WI38 (cell line): Measurements from ENCODE around the gene FGGY.

ENCODE experiments used
- H3K4me3 ChIP-seq: 2 replicates; pipeline ENCODE4 v1.5.1; 2011; ENCODE audit warnings: low read depth, mild to moderate bottlenecking, control low read depth, low read length
- TF ChIP-seq, protein P1 (sequence below): IDR thresholded peaks from 2 replicates; pipeline ENCODE4 v1.5.1; 2012; ENCODE audit warnings: low read depth, mild to moderate bottlenecking, control low read depth, low read length

FGGY gene

DNA sequence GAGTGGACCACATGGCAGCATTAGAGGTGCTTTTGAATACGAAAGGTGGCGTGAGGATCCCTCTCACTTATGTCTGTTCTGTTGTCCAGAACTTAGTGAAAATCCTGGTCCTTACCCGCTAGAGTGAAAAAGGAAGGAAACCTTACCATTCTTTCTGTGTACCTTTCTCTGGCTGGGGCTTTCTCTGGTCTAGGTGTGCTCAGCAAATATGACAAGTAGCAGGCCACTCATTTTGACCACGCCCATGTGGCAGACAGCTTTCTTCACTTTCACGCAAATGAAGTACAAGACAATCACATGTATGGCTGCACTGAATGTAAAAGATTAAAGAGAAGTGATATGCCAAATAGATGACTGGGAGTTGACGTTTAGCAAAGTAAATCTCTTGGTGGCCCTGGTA is 131.9 kb downstream of the FGGY start:
- TF ChIP-seq, protein P1, sequence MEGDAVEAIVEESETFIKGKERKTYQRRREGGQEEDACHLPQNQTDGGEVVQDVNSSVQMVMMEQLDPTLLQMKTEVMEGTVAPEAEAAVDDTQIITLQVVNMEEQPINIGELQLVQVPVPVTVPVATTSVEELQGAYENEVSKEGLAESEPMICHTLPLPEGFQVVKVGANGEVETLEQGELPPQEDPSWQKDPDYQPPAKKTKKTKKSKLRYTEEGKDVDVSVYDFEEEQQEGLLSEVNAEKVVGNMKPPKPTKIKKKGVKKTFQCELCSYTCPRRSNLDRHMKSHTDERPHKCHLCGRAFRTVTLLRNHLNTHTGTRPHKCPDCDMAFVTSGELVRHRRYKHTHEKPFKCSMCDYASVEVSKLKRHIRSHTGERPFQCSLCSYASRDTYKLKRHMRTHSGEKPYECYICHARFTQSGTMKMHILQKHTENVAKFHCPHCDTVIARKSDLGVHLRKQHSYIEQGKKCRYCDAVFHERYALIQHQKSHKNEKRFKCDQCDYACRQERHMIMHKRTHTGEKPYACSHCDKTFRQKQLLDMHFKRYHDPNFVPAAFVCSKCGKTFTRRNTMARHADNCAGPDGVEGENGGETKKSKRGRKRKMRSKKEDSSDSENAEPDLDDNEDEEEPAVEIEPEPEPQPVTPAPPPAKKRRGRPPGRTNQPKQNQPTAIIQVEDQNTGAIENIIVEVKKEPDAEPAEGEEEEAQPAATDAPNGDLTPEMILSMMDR, result no peak
- no peak overlapping the region for H3K4me3 ChIP-seq

GRCh38 chr1:59429656-59430055 is 132.8 kb downstream of the FGGY start:
- no peak overlapping the region for H3K4me3 ChIP-seq
- TF ChIP-seq, protein P1, result no peak

DNA sequence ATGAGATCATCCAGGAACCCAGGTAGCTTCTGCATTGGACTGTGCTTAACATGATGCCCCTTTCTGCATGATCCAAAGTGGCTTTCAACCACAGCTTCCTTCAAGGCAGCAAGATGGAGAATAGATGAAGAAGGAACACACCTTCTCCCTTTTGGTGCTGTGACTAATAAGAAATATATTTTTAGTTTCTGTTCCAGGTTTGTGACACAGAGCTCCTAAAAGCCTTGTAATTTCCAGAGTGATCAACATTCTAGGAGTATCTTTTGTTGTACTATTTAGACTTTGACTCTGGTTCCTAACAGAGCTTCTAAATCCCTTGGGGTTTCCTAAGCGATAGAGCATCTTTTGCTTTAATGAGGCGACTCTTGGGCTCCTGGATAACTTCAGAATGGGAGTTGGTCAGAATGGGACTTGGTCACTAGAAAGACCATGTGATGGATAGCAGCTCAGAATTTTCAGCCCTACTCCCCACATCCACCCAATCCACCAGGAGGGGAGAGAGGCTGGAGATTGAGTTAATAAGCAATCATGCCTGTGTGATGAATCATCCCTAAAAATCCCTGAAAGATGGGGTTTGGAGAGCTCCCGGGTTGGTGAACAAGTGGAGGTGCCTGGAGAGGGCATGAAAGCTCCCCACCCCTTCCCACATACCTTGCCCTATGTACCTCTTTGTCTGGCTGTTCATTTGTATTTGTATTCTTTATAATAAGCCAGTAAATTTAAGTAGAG is 134.8 kb downstream of the FGGY start:
- no peak overlapping the region for H3K4me3 ChIP-seq
- TF ChIP-seq, protein P1, result no peak

GRCh38 chr1:59432531-59433439 is 135.9 kb downstream of the FGGY start:
- TF ChIP-seq, protein P1, result no peak
- H3K4me3 ChIP-seq, result no peak overlapping the region

DNA sequence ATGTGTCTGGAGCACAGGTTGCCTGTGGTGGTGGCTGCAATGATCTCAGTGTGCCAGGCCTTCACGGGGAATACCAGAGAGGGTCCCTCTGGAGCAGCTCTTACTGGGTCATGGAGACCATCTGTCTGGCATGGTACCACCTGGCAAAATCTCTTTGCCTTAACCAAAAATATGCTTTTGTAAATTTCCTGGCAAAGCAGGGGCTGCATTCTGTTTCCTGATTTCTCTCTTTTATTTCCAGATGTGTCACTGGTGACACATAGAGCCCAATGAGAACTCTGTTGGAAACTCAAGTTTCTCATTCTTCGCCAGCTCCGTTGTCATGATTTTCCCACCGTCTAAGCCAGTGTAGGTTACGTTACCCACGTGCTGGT is 136.5 kb downstream of the FGGY start:
- no peak overlapping the region for H3K4me3 ChIP-seq
- TF ChIP-seq, protein P1, result no peak

DNA sequence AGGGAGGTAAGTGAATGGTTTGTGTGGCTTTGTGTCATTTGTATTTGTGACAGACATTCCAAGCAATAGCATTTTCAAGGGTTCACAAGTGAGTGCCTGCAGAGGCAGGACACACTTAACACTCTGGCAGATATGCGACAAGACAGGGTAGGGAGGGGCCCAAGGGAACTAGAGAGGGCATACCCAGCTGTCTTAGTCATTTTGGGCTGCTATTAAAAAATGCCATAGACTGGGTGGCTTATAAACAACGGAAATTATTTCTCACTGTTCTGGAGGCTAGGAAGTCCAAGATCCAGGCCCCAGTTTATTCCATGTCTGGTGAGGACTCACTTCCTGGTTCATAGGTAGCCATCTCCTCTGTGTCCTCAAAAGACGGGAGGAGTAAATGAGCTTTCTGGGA is 137.4 kb downstream of the FGGY start:
- H3K4me3 ChIP-seq, result no peak overlapping the region
- TF ChIP-seq, protein P1, result no peak

- no peak overlapping the region for H3K4me3 ChIP-seq
- TF ChIP-seq, protein P1, result no peak
Observed at GRCh38 chr1:59436637-59437036, 139.7 kb downstream of the FGGY start.
